ENCODE results near the gene SLC12A7.
"Not testable (repeated sequence)": the region's sequence is repeated elsewhere in the genome, so short reads cannot be mapped to it uniquely, and the experiment has no call there.

Gene SLC12A7

GRCh38 chr5:1087428-1087827, 24.4 kb downstream of the SLC12A7 start:
- Histone ChIP-seq H3K27me3 (ENCODE audit: control insufficient read depth, insufficient read depth, low read length, poor library complexity, severe bottlenecking) (no peaks in the 10 kb centered on the region), H3K4me1 (ENCODE audit: control insufficient read depth, insufficient read depth, low read length) (peaks cover 4% of the 10 kb centered on the region), H3K9me3 (ENCODE audit: control insufficient read depth, low read length) (no peaks in the 10 kb centered on the region), H3K36me3 (ENCODE audit: control insufficient read depth, insufficient read depth, low read length) (no peaks in the 10 kb centered on the region), H3K4me3 (ENCODE audit: insufficient read depth, low read depth, low read length) (no peak overlapping the region), H3K27ac (ENCODE audit: insufficient read depth, low read depth, low read length, poor library complexity, severe bottlenecking) (no peak overlapping the region)
- WGBS, 2 experiments, result 94 to 96% methylated on average over 25 of the region's 25 CpGs

GRCh38 chr5:1086871-1087270, 25.0 kb downstream of the SLC12A7 start:
- H3K27me3 ChIP-seq (ENCODE audit: control insufficient read depth, insufficient read depth, low read length, poor library complexity, severe bottlenecking), result no peaks in the 10 kb centered on the region
- WGBS, 2 experiments, result 96 to 97% methylated on average over 31 of the region's 31 CpGs
- H3K27ac ChIP-seq (ENCODE audit: insufficient read depth, low read depth, low read length, poor library complexity, severe bottlenecking), result no peak overlapping the region
- H3K4me3 ChIP-seq (ENCODE audit: insufficient read depth, low read depth, low read length), result no peak overlapping the region
- H3K4me1 ChIP-seq (ENCODE audit: control insufficient read depth, insufficient read depth, low read length), result peaks cover 4% of the 10 kb centered on the region
- no peaks in the 10 kb centered on the region for H3K9me3 ChIP-seq (ENCODE audit: control insufficient read depth, low read length)
- no peaks in the 10 kb centered on the region for H3K36me3 ChIP-seq (ENCODE audit: control insufficient read depth, insufficient read depth, low read length)

GRCh38 chr5:1086137-1086536, 25.7 kb downstream of the SLC12A7 start:
- Histone ChIP-seq H3K4me3 (ENCODE audit: insufficient read depth, low read depth, low read length) (no peak overlapping the region), H3K27ac (ENCODE audit: insufficient read depth, low read depth, low read length, poor library complexity, severe bottlenecking) (no peak overlapping the region), H3K9me3 (ENCODE audit: control insufficient read depth, low read length) (no peaks in the 10 kb centered on the region), H3K36me3 (ENCODE audit: control insufficient read depth, insufficient read depth, low read length) (no peaks in the 10 kb centered on the region), H3K27me3 (ENCODE audit: control insufficient read depth, insufficient read depth, low read length, poor library complexity, severe bottlenecking) (no peaks in the 10 kb centered on the region), H3K4me1 (ENCODE audit: control insufficient read depth, insufficient read depth, low read length) (peaks cover 4% of the 10 kb centered on the region)
- WGBS, 2 experiments, result 83 to 84% methylated on average over 11 of the region's 11 CpGs

GRCh38 chr5:1085391-1085790, 26.5 kb downstream of the SLC12A7 start:
- no peaks in the 10 kb centered on the region for H3K9me3 ChIP-seq (ENCODE audit: control insufficient read depth, low read length)
- WGBS, 2 experiments, result 97% methylated on average over 39 of the region's 39 CpGs
- no peak overlapping the region for H3K4me3 ChIP-seq (ENCODE audit: insufficient read depth, low read depth, low read length)
- no peaks in the 10 kb centered on the region for H3K36me3 ChIP-seq (ENCODE audit: control insufficient read depth, insufficient read depth, low read length)
- no peak overlapping the region for H3K27ac ChIP-seq (ENCODE audit: insufficient read depth, low read depth, low read length, poor library complexity, severe bottlenecking)
- no peaks in the 10 kb centered on the region for H3K4me1 ChIP-seq (ENCODE audit: control insufficient read depth, insufficient read depth, low read length)
- no peaks in the 10 kb centered on the region for H3K27me3 ChIP-seq (ENCODE audit: control insufficient read depth, insufficient read depth, low read length, poor library complexity, severe bottlenecking)

GRCh38 chr5:1083823-1084605, 27.8 kb downstream of the SLC12A7 start:
- no peak overlapping the region for H3K27ac ChIP-seq (ENCODE audit: insufficient read depth, low read depth, low read length, poor library complexity, severe bottlenecking)
- H3K4me3 ChIP-seq (ENCODE audit: insufficient read depth, low read depth, low read length), result no peak overlapping the region
- peaks cover under 1% of the 10 kb centered on the region for H3K36me3 ChIP-seq (ENCODE audit: control insufficient read depth, insufficient read depth, low read length)
- no peaks in the 10 kb centered on the region for H3K27me3 ChIP-seq (ENCODE audit: control insufficient read depth, insufficient read depth, low read length, poor library complexity, severe bottlenecking)
- H3K9me3 ChIP-seq (ENCODE audit: control insufficient read depth, low read length), result no peaks in the 10 kb centered on the region
- 94% methylated on average over 57 of the region's 57 CpGs for WGBS, 2 experiments
- H3K4me1 ChIP-seq (ENCODE audit: control insufficient read depth, insufficient read depth, low read length), result no peaks in the 10 kb centered on the region

- not testable (repeated sequence) for H3K36me3 ChIP-seq (ENCODE audit: control insufficient read depth, insufficient read depth, low read length); H3K4me1 ChIP-seq (ENCODE audit: control insufficient read depth, insufficient read depth, low read length); H3K27me3 ChIP-seq (ENCODE audit: control insufficient read depth, insufficient read depth, low read length, poor library complexity, severe bottlenecking); H3K4me3 ChIP-seq (ENCODE audit: insufficient read depth, low read depth, low read length); H3K27ac ChIP-seq (ENCODE audit: insufficient read depth, low read depth, low read length, poor library complexity, severe bottlenecking); H3K9me3 ChIP-seq (ENCODE audit: control insufficient read depth, low read length)
- WGBS, 2 experiments, result 94% methylated on average over 15 of the region's 15 CpGs
Measured at GRCh38 chr5:1083026-1083425, 28.8 kb downstream of the SLC12A7 start.

GRCh38 chr5:1081519-1081918, 30.3 kb downstream of the SLC12A7 start:
- H3K4me1 ChIP-seq (ENCODE audit: control insufficient read depth, insufficient read depth, low read length), result no peaks in the 10 kb centered on the region
- no peak overlapping the region for H3K27ac ChIP-seq (ENCODE audit: insufficient read depth, low read depth, low read length, poor library complexity, severe bottlenecking)
- WGBS, 2 experiments, result 95 to 96% methylated on average over 26 of the region's 26 CpGs
- H3K9me3 ChIP-seq (ENCODE audit: control insufficient read depth, low read length), result no peaks in the 10 kb centered on the region
- no peak overlapping the region for H3K4me3 ChIP-seq (ENCODE audit: insufficient read depth, low read depth, low read length)
- H3K27me3 ChIP-seq (ENCODE audit: control insufficient read depth, insufficient read depth, low read length, poor library complexity, severe bottlenecking), result no peaks in the 10 kb centered on the region
- peaks cover 3% of the 10 kb centered on the region for H3K36me3 ChIP-seq (ENCODE audit: control insufficient read depth, insufficient read depth, low read length)

- WGBS, 2 experiments, result 94% methylated on average over 18 of the region's 18 CpGs
Measured at GRCh38 chr5:1080432-1080831, 31.4 kb downstream of the SLC12A7 start.

GRCh38 chr5:1079961-1080360, 31.9 kb downstream of the SLC12A7 start:
- H3K27me3 ChIP-seq (ENCODE audit: control insufficient read depth, insufficient read depth, low read length, poor library complexity, severe bottlenecking), result no peaks in the 10 kb centered on the region
- no peak overlapping the region for H3K27ac ChIP-seq (ENCODE audit: insufficient read depth, low read depth, low read length, poor library complexity, severe bottlenecking)
- no peak overlapping the region for H3K4me3 ChIP-seq (ENCODE audit: insufficient read depth, low read depth, low read length)
- 93% methylated on average over 31 of the region's 35 CpGs for WGBS, 2 experiments
- no peaks in the 10 kb centered on the region for H3K4me1 ChIP-seq (ENCODE audit: control insufficient read depth, insufficient read depth, low read length)
- peaks cover 3% of the 10 kb centered on the region for H3K36me3 ChIP-seq (ENCODE audit: control insufficient read depth, insufficient read depth, low read length)
- no peaks in the 10 kb centered on the region for H3K9me3 ChIP-seq (ENCODE audit: control insufficient read depth, low read length)

More at GRCh38 chr5:1080432-1080831, 31.4 kb downstream of the SLC12A7 start:
- Histone ChIP-seq H3K4me1 (ENCODE audit: control insufficient read depth, insufficient read depth, low read length) (no peaks in the 10 kb centered on the region), H3K27me3 (ENCODE audit: control insufficient read depth, insufficient read depth, low read length, poor library complexity, severe bottlenecking) (no peaks in the 10 kb centered on the region), H3K27ac (ENCODE audit: insufficient read depth, low read depth, low read length, poor library complexity, severe bottlenecking) (no peak overlapping the region), H3K36me3 (ENCODE audit: control insufficient read depth, insufficient read depth, low read length) (peaks cover 3% of the 10 kb centered on the region), H3K4me3 (ENCODE audit: insufficient read depth, low read depth, low read length) (no peak overlapping the region), H3K9me3 (ENCODE audit: control insufficient read depth, low read length) (no peaks in the 10 kb centered on the region)

- Histone ChIP-seq H3K27me3 (ENCODE audit: control insufficient read depth, insufficient read depth, low read length, poor library complexity, severe bottlenecking) (no peaks in the 10 kb centered on the region), H3K27ac (ENCODE audit: insufficient read depth, low read depth, low read length, poor library complexity, severe bottlenecking) (no peak overlapping the region), H3K4me3 (ENCODE audit: insufficient read depth, low read depth, low read length) (no peak overlapping the region), H3K36me3 (ENCODE audit: control insufficient read depth, insufficient read depth, low read length) (peaks cover 3% of the 10 kb centered on the region), H3K9me3 (ENCODE audit: control insufficient read depth, low read length) (no peaks in the 10 kb centered on the region), H3K4me1 (ENCODE audit: control insufficient read depth, insufficient read depth, low read length) (no peaks in the 10 kb centered on the region)
- 96% methylated on average over 18 of the region's 18 CpGs for WGBS, 2 experiments
Measured at GRCh38 chr5:1079486-1079885, 32.4 kb downstream of the SLC12A7 start.
